Endodermal cell (in vitro differentiated cells): ENCODE results near the gene AADACL3. TPM values are rescaled to one million over a fixed set of nuclear protein-coding genes. Genes with fewer than 3 reads are reported as not detected.

Source experiments
- DNase-seq: peaks from one replicate; pipeline ENCODE4 v3.0.0-alpha.2; 2017
- H3K27ac ChIP-seq: 2 replicates; pipeline ENCODE4 v1.5.1; 2013; ENCODE audit warnings: mild to moderate bottlenecking, low read depth, low read length, moderate library complexity
- H3K27me3 ChIP-seq: 2 replicates; pipeline ENCODE4 v1.6.1; 2013; ENCODE audit warnings: mild to moderate bottlenecking, low read length, moderate library complexity; ENCODE audit not compliant: insufficient read depth, control insufficient read depth, poor library complexity, severe bottlenecking
- H3K36me3 ChIP-seq: 2 replicates; pipeline ENCODE4 v1.7.0; 2013; ENCODE audit warnings: mild to moderate bottlenecking, low read length, moderate library complexity; ENCODE audit not compliant: control insufficient read depth, insufficient read depth
- H3K4me1 ChIP-seq: one replicate; pipeline ENCODE4 v1.7.0; 2013; ENCODE audit warnings: low read length; ENCODE audit not compliant: control insufficient read depth, insufficient read depth
- H3K4me3 ChIP-seq: 2 replicates; pipeline ENCODE4 v1.5.1; 2013; ENCODE audit warnings: mild to moderate bottlenecking, low read length, moderate library complexity
- H3K9ac ChIP-seq: 2 replicates; pipeline ENCODE4 v1.6.1; 2013; ENCODE audit warnings: mild to moderate bottlenecking, low read length, moderate library complexity; ENCODE audit not compliant: poor library complexity, severe bottlenecking; ENCODE audit errors: extremely low read depth
- H3K9me3 ChIP-seq: 2 replicates; pipeline ENCODE4 v1.6.1; 2013; ENCODE audit warnings: mild to moderate bottlenecking, low read length, moderate library complexity; ENCODE audit not compliant: control insufficient read depth
- H3K27ac Mint-ChIP-seq: 2 replicates; pipeline ENCODE4 v1.8.0; 2020; ENCODE audit warnings: mixed read lengths
- H3K27me3 Mint-ChIP-seq: 2 replicates; pipeline ENCODE4 v1.8.0; 2021; ENCODE audit warnings: mild to moderate bottlenecking, mixed read lengths; ENCODE audit not compliant: insufficient read depth
- H3K36me3 Mint-ChIP-seq: 2 replicates; pipeline ENCODE4 v1.8.0; 2020; ENCODE audit warnings: low read depth, mixed read lengths
- H3K4me1 Mint-ChIP-seq: 2 replicates; pipeline ENCODE4 v1.8.0; 2020; ENCODE audit warnings: mixed read lengths
- H3K4me3 Mint-ChIP-seq: 2 replicates; pipeline ENCODE4 v1.8.0; 2020; ENCODE audit warnings: mild to moderate bottlenecking, moderate library complexity, mixed read lengths
- H3K9me3 Mint-ChIP-seq: 2 replicates; pipeline ENCODE4 v1.8.0; 2020; ENCODE audit warnings: mild to moderate bottlenecking, mixed read lengths
- CTCF ChIP-seq: fragments of 200-600 bp; sonication (generic); conservative IDR thresholded peaks from 2 replicates; pipeline ENCODE4 v1.5.0; 2021; ENCODE audit warnings: antibody characterized with exemption, mild to moderate bottlenecking
- WGBS, 2 experiments: methylation state at CpG; one replicate each; pipeline versions ENCODE4 v1.1.5 to v1.1.7; 2013; ENCODE audit warnings: missing lambda C conversion rate in 2 of 2, mixed read lengths in 1 of 2; ENCODE audit not compliant: insufficient coverage in 1 of 2, insufficient read length in 1 of 2; 5-methylcytosine and 5-hydroxymethylcytosine counted together
- total RNA-seq, 2 donors: library from RNA; stranded (reverse); fragmentation: NEBNext Ultra II Directional in 1 of 2; extraction: Animal tissue kit (Norgen Biotek cat#: 25700) in 1 of 2; gene quantifications; 2 replicates in 1 of 2; 3 replicates in 1 of 2; pipeline ENCODE4 v1.2.1, GENCODE V29; 2021

AADACL3 gene
- total RNA-seq, 2 donors from 2014 or later, result 0.24 TPM; not detected in 1

- no peaks in the 10 kb centered on the region for H3K27me3 ChIP-seq
- no peak overlapping the region for H3K9ac ChIP-seq
- no peaks in the 10 kb centered on the region for H3K9me3 ChIP-seq
- no peak overlapping the region for H3K4me3 Mint-ChIP-seq
- no peaks in the 10 kb centered on the region for H3K4me1 ChIP-seq
- no peaks in the 10 kb centered on the region for H3K36me3 Mint-ChIP-seq
- no peak for DNase-seq
- peaks cover 15% of the 10 kb centered on the region for H3K4me1 Mint-ChIP-seq
- no peak overlapping the region for H3K27ac Mint-ChIP-seq
- no peaks in the 10 kb centered on the region for H3K27me3 Mint-ChIP-seq
- no peaks in the 10 kb centered on the region for H3K36me3 ChIP-seq
- H3K27ac ChIP-seq, result no peak overlapping the region
- no peak overlapping the region for H3K4me3 ChIP-seq
- H3K9me3 Mint-ChIP-seq, result peaks cover 10% of the 10 kb centered on the region
- WGBS, 2 experiments, result 83% methylated on average over 1 of the region's 1 CpG
- no peak for TF ChIP-seq CTCF
Measured at GRCh38 chr1:12709091-12709491, 6.8 kb upstream of the AADACL3 start.

DNA sequence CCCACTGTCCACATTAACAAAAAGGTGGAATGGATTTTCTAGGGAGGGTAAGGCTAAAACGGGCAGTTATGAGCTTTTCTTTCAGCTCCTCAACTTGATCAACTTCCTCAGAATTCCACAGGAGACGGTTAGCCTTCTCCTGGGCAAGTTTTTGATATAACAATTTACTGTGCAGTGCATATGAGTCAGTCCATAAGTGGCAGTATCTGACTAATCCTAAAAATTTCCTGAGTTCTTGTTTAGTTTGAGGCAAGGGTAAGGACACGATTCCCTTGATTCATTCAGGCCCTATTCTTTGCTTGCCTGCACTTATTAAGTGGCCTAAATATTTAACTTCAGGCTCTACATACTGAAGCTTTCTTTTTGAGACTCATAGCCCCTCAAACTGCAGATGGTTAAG, 6.2 kb upstream of the AADACL3 start:
- Histone ChIP-seq H3K4me1 (no peaks in the 10 kb centered on the region), H3K4me3 (no peak overlapping the region), H3K9ac (no peak overlapping the region), H3K36me3 (no peaks in the 10 kb centered on the region), H3K27ac (no peak overlapping the region), H3K9me3 (no peaks in the 10 kb centered on the region), H3K27me3 (no peaks in the 10 kb centered on the region)
- no peaks in the 10 kb centered on the region for H3K27me3 Mint-ChIP-seq
- H3K4me1 Mint-ChIP-seq, result peaks cover 16% of the 10 kb centered on the region
- H3K9me3 Mint-ChIP-seq, result peaks cover 6% of the 10 kb centered on the region
- no peak overlapping the region for H3K4me3 Mint-ChIP-seq
- no peak overlapping the region for H3K27ac Mint-ChIP-seq
- DNase-seq, result no peak
- TF ChIP-seq CTCF, result no peak
- 89 to 100% methylated on average over 1 to 3 of the region's 3 CpGs for WGBS, 2 experiments
- no peaks in the 10 kb centered on the region for H3K36me3 Mint-ChIP-seq

DNA sequence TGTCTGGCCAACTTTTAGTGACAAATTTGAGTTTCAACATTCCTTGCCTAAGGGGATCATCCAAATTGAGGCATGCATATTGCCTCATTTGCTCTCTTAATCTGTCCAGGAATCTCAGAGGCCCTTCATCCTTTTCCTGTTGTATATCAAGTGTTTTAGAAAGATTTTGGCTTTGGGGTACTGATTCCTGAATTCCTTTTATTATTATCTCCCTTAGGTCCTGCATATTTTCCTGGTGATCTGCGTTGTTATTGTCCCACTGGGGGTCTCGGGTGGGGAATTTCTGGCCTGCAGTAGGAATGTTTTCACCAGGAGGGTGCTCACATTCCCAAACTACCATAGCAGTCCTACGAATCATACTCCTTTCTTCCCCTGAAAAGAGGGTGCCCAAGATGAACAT, 4.4 kb upstream of the AADACL3 start:
- peak; percentile 46 for DNase-seq
- Histone ChIP-seq H3K4me1 (no peaks in the 10 kb centered on the region), H3K36me3 (no peaks in the 10 kb centered on the region), H3K9me3 (no peaks in the 10 kb centered on the region), H3K27ac (no peak overlapping the region), H3K4me3 (no peak overlapping the region), H3K27me3 (no peaks in the 10 kb centered on the region), H3K9ac (no peak overlapping the region)
- no peak for TF ChIP-seq CTCF
- no peaks in the 10 kb centered on the region for H3K9me3 Mint-ChIP-seq
- H3K4me1 Mint-ChIP-seq, result peaks cover 22% of the 10 kb centered on the region
- H3K4me3 Mint-ChIP-seq, result no peak overlapping the region
- H3K27me3 Mint-ChIP-seq, result no peaks in the 10 kb centered on the region
- H3K36me3 Mint-ChIP-seq, result no peaks in the 10 kb centered on the region
- WGBS, 2 experiments, result 65 to 91% methylated on average over 2 to 3 of the region's 3 CpGs
- no peak overlapping the region for H3K27ac Mint-ChIP-seq
